GM21619 (cell line): ENCODE data around the gene STRIP1.

Experiments used
- ATAC-seq: cut with Tn5 transposase; IDR thresholded peaks from one replicate; pipeline ENCODE4 v1.9.1; 2021; ENCODE audit not compliant: unreplicated experiment

Gene STRIP1

DNA sequence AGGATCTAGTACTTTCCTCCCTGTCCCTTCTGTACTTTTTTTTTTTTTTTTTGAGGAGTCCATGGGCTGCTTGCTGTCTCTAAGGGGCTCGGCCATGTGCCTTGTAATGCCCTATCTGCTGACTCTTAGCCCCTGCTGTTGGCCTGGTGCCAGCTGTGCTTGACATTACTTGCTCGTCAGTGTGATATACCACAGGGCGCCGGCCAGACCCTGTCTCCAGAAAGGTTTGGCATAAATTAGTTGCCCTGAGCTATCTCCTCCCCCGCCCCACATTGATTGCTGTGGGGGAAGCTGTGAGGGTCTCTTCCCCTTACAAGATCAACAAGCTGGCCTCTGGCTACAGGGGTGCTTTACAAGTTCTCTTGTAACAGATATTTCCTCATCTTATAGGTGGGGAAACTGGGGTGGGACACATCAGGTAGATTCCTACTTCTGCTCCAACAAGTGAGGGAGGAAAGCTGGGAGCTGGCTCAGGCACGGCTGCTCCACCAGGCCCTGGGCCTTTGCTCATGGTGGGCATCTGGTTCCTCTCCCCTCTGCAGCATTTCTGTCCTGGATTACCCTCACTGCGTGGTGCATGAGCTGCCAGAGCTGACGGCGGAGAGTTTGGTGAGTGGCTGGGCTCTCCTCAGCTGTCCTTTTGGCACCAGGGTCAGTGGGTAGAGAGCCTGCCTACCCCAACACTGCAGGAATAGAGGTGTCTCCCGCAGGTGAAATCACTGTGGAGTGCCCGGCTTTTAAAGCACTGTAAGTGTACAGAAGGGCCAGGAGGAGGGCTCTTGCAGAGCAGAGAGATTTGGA is 15.6 kb downstream of the STRIP1 start:
- no peak for ATAC-seq

DNA sequence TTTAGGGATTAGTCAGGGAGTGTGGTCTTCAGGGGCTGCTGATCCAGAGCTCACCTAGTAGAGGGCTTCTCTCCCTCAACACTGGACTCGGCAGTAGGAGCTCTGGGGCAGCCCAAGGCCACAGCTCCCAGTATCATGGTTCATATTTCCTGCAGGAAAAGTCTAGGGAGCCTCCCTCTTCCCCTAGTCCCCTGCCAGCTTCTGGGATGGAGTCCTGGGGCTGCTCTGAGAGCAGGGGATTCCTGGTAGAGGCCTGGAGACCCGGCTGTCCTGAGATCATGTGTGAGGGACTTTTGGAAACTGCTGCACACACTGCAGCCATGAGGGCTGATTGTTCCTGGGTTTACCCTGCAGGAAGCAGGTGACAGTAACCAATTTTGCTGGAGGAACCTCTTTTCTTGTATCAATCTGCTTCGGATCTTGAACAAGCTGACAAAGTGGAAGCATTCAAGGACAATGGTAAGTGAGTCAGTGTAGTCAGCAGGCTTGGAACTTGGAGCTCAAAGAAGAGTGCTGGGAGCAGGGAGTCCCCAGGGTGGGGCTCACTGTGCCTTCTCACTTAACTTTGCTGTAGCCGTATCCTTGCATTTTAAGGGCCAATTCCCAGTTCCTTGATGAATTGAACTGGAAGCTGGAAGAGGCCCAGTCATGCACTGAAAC is 16.3 kb downstream of the STRIP1 start:
- ATAC-seq = no peak

DNA sequence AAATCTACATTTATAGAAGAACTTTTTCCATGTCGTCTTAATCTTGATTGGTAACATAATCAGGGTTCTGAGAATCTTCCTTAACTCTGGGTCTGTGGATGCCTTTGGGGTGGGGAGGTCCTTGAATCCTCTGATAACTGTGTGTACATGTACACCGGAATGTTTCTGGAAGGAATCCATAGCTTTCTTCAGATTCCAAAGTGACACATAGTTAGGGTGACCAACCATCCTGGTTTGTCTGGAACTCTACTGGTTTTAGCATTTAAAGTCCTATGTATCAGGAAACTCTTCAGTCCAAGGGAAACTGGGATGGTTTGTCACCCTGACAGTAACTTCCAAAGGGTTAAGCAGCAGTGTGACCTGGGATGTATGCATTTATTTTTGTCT is 16.8 kb downstream of the STRIP1 start:
- ATAC-seq = no peak

DNA sequence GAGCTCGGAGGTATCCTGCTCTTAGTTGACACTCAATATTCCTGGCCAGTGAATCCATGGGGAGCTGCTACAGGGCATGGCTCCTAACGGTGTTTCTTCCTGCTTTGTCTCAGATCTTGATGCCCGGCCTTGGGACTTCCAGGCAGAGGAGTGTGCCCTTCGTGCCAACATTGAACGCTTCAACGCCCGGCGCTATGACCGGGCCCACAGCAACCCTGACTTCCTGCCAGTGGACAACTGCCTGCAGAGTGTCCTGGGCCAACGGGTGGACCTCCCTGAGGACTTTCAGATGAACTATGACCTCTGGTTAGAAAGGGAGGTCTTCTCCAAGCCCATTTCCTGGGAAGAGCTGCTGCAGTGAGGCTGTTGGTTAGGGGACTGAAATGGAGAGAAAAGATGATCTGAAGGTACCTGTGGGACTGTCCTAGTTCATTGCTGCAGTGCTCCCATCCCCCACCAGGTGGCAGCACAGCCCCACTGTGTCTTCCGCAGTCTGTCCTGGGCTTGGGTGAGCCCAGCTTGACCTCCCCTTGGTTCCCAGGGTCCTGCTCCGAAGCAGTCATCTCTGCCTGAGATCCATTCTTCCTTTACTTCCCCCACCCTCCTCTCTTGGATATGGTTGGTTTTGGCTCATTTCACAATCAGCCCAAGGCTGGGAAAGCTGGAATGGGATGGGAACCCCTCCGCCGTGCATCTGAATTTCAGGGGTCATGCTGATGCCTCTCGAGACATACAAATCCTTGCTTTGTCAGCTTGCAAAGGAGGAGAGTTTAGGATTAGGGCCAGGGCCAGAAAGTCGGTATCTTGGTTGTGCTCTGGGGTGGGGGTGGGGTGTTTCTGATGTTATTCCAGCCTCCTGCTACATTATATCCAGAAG is 19.4 kb downstream of the STRIP1 start:
- ATAC-seq = no peak

DNA sequence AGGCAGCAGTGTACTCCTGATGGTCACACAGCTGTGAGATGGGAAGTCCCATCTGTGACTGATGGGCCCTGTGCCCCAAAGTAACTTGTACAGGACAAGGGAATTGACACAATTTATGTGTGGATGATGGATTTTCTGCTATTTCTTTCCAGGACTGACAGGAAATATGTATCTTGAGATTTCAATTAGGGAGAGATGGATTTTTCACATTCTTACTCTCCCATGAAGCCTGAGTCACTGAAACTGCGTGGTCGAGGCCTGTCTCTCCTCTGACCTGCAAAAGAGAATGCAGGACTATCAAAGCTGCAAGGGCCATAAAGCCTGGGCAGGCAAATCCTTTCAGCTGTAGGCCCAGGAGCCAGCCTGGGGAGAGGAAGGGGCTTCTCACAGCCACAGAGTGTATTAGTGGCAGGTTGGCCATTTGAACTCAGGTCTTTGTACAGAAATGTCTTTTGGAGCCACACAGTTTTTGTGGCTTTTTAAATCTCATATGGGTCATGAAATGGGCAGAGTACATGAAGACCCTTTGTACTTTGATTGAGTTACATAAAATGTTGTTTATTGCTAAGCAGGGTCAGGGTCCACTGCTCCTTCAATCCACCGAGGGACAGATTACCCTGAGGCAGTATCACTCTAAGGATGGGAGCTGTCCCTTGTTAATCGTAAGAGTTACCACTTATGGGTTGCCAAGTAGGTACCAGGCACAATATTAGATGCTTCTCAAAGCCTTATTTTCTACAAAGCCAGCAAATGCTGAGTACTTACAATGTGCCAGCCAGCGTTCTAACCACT is 21.3 kb downstream of the STRIP1 start:
- no peak for ATAC-seq

DNA sequence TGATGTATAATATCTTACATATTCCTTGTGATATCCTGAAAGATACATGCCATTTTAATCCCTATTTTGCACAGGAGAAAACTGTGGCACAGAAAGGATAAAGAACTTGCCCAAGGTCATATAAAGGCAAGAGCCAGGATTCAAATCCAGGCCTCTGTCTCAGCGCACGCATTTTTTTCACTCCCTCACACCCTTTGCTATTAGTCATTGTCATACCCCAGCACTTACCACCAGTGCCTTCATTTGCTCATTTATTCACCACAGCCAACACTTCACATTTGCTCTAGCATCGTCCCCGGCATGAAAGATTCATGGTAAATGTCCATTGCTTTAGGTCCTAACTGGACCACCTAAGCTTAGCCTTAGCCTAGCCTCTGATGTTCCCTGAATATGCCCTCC is 21.9 kb downstream of the STRIP1 start:
- no peak for ATAC-seq

DNA sequence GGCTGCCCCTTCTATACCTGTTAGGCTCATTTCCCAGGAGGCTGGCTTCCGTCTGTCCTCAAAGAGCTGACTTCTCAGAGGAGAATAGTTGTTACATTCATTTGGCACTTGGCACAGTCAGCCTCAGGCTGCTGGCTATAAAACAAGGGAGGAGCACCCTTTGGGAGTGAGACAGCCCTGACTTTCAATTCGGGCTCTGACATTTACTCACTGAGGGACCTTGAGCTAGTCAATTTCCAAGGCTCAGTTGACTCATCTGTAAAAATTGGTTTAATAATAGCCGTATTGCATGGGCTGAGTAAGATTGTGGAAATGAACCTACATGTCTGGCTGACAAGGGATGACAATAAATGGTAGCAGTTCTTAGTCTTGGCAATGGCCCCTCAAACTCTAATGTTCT is 22.4 kb downstream of the STRIP1 start:
- no peak for ATAC-seq

DNA sequence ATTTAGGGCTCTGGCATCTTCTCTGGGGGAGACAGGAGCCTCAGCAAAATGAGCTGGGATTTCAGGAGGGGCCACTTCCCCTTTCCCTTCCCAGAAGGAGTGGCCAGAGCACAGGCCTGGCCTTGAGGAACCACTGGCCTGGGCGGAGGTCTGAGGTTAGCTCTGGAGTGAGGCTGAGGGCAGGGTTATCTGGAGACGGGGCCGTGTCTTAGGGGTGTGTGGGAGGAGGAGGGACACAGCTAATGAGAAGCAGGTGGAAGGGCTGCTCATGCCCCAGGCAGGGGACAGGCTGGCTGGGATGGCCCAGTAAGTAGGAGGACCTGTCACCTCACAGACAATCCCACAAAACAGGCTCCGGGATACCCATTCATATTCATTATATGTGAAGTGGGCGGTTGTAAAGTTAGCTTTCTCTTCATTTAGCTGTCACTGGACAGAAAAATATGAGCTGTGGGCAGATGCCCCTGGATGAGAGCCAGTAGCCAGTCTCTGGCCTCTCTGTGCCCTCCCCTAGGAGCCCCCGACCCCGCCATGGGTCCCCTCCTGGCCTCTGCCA is 23.6 kb downstream of the STRIP1 start:
- no peak for ATAC-seq

DNA sequence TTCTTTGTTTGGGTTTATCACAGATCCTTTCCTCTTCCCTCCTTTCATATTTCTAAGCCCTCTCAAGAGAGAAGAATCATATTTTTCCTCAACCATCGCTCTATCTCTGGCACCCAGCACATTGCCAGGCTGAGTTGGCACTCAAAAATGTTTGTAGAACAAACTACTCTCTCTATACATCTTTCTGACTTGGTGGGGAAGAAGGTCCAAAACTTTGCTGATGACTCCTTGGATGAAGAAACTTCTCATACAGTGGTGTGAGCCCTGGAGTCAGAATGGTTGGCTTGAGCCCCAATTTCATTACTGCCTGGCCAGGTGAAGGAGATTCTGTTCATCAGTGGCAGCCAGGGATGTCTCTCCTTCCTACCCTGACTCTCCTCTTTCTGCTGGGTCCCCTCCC is 24.2 kb downstream of the STRIP1 start:
- ATAC-seq = no peak

DNA sequence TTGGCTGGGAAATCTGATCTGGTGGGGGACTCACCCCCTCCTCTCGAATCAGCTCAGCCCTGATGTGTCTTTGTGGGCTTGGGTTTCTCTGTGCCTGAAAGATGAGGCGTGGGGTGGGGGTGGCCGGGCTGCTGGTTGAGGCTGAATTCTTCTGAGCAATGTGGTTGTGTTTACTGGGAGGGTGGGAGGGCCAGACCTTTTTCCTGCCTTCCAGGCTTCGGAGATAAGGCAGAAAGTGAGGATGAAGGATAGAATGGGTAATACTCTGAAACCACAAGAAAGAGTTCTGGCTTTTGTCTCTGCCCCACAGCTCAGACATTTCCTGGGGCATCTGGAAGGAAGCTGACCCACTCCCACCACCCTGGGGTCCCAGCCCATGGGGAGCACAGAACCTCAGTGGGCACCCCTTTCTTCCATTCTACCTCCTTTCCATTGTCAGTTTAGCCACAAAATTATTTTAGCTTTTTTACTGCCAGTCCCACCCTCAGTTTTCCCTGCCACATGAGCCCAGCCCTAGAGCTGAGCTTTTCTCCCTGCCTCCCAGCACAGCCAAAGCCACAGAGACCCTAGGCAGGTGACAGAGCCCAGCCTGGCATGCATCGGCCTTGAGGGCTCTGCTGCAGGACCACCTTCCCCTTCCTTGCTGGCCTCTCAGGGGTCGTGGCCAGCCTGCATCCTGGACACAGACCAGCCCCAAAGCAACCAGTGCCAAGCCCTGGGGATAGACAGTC is 24.9 kb downstream of the STRIP1 start:
- no peak for ATAC-seq

DNA sequence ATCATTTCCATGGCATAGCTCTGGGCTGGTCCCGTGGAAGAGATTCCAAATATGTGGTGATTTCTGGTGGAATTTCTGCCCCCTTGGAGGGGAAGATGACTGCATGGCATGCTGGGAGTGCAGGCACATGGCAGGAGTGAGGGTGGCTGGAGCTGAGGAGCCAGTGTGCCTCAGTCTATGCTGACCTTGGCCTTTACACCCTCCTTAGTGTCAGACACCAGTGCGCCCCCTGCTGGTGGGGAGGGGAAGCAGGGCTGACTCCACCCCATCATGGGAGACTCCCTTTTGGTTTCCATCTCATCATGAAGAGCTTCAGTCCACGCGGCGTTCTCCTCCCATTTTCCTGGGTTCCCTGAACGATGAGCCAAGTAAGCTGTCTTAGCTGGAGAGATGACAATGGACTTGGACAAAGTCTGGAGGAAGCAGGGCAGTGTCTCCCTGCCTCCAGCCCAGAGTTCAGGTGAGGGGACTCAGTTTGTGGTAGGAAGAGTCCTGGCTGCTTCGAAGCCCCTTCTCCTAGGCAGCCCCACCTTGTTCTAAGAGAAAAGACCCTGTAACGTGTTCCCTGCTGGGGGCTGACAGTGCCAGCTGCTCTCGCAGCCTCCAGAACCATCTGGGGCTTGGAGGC is 25.7 kb downstream of the STRIP1 start:
- ATAC-seq = no peak

DNA sequence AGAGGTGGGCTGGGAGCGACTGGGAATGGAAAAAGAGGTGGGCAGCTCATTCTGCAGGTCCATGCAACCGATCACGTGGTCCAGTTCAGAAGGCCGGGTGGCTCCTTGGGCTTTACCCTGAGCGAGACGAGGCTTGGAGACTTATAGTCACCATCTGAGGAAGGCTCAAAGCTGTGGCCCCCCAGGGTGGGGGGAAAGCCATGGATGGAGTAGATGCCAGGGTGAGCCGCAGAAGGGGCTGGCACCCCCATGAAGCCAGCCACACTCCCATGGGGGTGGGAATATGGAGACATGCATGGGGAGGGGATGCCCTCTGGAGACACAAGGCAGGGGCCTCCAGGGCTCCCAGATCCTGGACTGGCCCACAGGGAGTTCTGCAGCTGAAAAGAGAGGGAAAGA is 26.2 kb downstream of the STRIP1 start:
- no peak for ATAC-seq

DNA sequence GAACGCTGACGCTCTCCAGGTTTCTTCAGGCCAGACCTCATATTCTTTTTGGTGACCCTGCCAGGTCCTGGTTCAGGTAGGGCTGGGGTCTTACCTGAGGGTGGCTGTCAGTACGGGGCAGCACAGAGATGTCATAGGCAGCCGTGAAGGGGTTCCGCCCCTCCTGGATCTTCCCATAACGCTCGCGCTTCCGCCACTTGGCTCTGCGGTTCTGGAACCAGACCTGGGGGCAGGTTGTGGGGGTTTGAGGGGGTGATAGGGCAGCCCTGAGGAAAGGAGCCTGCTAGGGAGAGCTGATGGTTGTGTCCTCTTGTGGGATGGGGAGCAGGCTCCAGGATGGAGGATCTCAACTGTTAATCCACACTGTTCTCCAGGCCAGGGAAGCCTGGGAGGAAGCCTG is 26.9 kb downstream of the STRIP1 start:
- ATAC-seq = no peak

DNA sequence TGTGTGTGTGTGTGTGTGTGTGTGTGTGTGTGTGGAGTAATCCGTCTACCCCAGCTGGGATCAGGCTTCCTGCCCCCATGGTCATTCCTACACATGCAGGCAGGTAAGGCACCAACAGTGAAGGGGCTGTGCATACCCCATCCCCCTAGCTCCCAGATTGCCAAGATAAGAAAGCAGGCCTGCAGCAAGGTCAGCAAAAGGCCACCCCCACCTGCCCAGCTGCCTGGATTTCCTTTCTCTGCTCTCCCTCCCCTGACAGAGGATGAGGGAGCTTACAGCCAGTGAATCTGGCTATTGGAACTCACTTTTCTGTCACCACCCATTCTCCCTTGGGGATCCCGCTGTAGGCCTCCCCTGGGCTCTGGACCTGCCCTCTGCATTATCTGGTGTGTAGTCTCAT is 28.2 kb downstream of the STRIP1 start:
- no peak for ATAC-seq

DNA sequence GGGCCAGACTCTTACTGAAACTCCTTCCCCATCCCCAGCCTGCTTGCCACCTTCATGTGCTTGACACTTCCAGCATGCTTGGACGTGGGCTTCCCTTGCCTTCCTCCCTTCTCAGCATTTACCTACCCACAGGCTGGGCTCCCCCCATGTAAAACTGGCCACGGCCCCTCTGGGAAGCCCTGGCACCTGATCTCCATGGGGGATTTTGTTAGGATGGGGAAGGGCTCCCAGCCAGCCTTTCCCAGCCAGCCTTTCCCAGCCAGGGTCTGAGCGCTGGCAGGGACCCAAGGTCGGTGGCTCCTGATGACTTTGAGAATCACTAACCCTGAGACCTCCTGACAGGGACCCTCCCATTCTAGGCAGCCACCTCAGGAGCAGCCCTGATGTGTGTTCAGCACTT is 29.4 kb downstream of the STRIP1 start:
- ATAC-seq = no peak

DNA sequence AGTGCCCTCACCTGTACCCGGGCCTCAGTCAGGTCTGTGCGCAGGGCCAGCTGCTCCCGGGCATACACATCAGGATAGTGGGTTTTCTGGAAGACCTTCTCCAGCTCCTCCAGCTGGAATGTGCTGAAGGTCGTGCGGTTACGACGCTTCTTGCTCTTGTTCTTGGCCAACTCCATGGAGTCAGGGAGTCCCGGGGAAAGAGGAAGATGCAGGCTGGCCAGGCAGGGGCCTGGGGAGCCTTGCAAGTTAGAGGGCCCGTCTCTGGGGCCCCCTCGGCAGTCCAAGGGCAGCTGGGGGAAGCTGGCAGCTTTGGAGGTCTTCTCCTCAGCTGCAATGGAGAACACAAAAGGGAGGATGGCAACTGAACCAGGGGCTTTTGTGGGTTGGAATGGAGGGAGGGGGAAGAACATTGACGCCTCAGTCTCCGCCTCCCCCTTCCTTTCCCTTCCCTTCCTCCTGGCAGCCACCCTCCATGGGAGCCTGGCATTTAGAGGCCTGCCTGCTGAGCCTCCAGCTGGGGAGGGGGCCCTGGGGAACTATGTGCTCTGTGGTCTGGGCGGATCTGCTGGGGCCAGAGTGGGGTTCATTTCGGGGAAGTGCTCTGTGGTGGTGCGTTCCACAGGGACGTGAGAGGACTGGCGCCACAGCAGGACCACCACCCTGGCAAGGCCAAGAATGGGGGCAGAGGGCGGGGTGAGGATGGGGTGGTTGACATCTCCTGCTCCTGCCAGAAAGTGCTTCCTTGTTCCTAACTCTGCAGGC is 30.3 kb downstream of the STRIP1 start:
- no peak for ATAC-seq

DNA sequence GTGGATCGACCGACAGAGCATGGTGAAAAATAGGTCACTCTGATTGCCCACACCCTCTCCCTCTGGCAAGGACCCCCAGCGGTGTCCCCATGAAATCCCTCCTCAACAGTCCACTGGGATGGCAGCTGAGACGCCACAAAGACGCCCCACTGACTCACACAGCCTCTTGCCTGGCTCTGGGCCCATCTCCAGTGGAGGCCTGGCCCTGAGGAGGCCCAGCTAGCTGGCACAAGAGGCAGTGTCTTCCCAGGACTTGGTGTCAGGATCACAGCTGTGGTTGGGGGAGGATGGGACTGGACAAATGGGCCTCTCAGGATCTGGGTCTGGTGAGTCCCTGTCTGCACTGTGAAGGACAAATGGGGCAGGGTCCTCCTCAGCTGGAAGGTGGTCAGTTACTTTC is 31.4 kb downstream of the STRIP1 start:
- ATAC-seq = no peak

DNA sequence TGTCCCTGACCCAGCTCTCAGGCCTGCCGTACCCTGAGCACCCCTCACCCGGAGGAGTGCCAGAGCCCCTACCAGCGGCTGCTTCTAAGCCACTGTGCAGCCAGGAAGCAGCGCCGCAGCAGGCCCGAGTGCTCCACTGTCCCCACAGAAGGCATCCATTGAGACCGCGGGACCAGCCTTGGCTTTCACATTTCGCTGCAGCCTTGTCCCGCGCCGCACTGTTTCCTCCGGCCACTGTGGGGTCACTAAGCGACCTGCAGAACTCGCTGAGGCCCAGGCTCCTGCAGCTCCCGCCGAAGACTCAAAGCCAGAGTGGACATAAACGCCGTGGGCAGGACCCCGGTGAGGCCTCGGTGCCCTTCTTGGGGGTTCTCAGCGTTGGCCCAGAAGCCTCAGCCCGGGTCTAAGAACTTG is 33.1 kb downstream of the STRIP1 start:
- no peak for ATAC-seq
